ENCODE results near the gene LILRA2. TPM values are rescaled to one million over a fixed set of nuclear protein-coding genes. Genes with fewer than 3 reads are reported as not detected.

Gene LILRA2
- total RNA-seq, 1 experiment from 2014 or later: not detected

DNA sequence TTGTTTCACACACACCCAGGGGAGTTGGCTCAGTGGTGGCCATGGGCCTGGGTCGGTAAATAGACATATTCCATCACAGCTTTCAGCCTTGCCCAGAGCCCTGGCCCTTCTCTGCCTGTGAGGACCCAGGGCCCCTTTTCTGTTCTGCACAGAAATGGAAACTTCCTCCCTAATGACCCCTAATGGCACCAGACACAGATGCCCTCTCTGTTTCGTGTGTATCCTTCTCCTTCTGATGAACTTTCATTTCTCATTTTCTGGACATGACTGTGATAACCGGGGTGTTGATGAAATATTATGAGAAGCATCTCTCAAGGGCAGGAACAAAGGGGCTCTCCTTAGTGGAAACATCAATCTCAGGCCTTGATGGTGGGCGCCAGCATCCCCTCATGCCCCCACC, 32.6 kb downstream of the LILRA2 start:
- Histone ChIP-seq H2BK5ac (ENCODE audit: insufficient read length, low read length) (no peak overlapping the region), H2BK120ac (ENCODE audit: low read depth, low read length, poor library complexity, severe bottlenecking) (no peak overlapping the region), H3K9ac (ENCODE audit: extremely low read depth, insufficient read length, low read length) (no peak overlapping the region), H2BK12ac (ENCODE audit: insufficient read length, low read depth, low read length) (no peak overlapping the region), H3K23me2 (ENCODE audit: insufficient read length, low read depth, low read length, poor library complexity, severe bottlenecking) (no peaks in the 10 kb centered on the region), H4K8ac (replicated peaks; ENCODE audit: insufficient read length, low read depth, low read length) (no peak overlapping the region), H4K5ac (ENCODE audit: insufficient read length, low read depth, low read length) (no peak overlapping the region), H3K9me3 (ENCODE audit: control insufficient read depth, low read depth, low read length) (peaks cover 81% of the 10 kb centered on the region), H3K27me3 (ENCODE audit: insufficient read depth, low read length) (no peaks in the 10 kb centered on the region), H2AK5ac (ENCODE audit: insufficient read length, low read length) (no peak overlapping the region), H2AFZ (ENCODE audit: low read length) (no peak overlapping the region), H3K4ac (ENCODE audit: low read depth, low read length) (no peak overlapping the region), H3K79me1 (ENCODE audit: insufficient read depth, low read depth, low read length, poor library complexity, severe bottlenecking) (no peaks in the 10 kb centered on the region), H3K14ac (ENCODE audit: insufficient read depth, low read length) (no peak overlapping the region), H4K20me1 (ENCODE audit: control insufficient read depth, insufficient read depth, insufficient read length) (no peaks in the 10 kb centered on the region), H3T11ph (ENCODE audit: low read length) (no peak overlapping the region), H3K18ac (ENCODE audit: insufficient read length, low read depth, low read length) (no peak overlapping the region), H3K23ac (ENCODE audit: insufficient read length, low read depth, low read length) (no peak overlapping the region), H3K79me2 (ENCODE audit: insufficient read depth, low read length) (no peaks in the 10 kb centered on the region), H3K27ac (ENCODE audit: insufficient read length, low read depth, low read length) (no peak overlapping the region), H2BK20ac (ENCODE audit: low read depth, low read length, poor library complexity, severe bottlenecking) (no peak overlapping the region), H3K4me2 (ENCODE audit: insufficient read depth, insufficient read length, low read length) (no peak overlapping the region), H4K91ac (ENCODE audit: insufficient read length, low read depth, low read length) (no peak overlapping the region), H2BK15ac (ENCODE audit: low read depth, low read length) (no peak overlapping the region), H3K4me1 (ENCODE audit: insufficient read depth, low read length) (no peaks in the 10 kb centered on the region), H3K56ac (ENCODE audit: insufficient read length, low read depth, low read length) (no peak overlapping the region)
- Mint-ChIP-seq H3K27ac (no peak overlapping the region), H3K9me3 (peaks cover 95% of the 10 kb centered on the region in 2 experiments), H3K36me3 (ENCODE audit: insufficient read depth in 1 of 3, low read depth in 3 of 3) (peaks cover 9 to 40% (median 15%) of the 10 kb centered on the region in 3 experiments; a peak in 6 of 7 replicates), H3K27me3 (ENCODE audit: low read depth) (no peaks in the 10 kb centered on the region), H3K4me3 (no peak overlapping the region), H3K4me1 (no peaks in the 10 kb centered on the region)
- TF ChIP-seq, protein P1, sequence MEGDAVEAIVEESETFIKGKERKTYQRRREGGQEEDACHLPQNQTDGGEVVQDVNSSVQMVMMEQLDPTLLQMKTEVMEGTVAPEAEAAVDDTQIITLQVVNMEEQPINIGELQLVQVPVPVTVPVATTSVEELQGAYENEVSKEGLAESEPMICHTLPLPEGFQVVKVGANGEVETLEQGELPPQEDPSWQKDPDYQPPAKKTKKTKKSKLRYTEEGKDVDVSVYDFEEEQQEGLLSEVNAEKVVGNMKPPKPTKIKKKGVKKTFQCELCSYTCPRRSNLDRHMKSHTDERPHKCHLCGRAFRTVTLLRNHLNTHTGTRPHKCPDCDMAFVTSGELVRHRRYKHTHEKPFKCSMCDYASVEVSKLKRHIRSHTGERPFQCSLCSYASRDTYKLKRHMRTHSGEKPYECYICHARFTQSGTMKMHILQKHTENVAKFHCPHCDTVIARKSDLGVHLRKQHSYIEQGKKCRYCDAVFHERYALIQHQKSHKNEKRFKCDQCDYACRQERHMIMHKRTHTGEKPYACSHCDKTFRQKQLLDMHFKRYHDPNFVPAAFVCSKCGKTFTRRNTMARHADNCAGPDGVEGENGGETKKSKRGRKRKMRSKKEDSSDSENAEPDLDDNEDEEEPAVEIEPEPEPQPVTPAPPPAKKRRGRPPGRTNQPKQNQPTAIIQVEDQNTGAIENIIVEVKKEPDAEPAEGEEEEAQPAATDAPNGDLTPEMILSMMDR (conservative IDR thresholded peaks at IDR 0.05): no peak
- no peak for DNase-seq
- WGBS (ENCODE audit: extremely low coverage, insufficient read length, low lambda C conversion rate): no CpG with 5 or more reads among the region's 4 CpGs
